ENCODE results near the gene HJURP. TPM values are rescaled to one million over a fixed set of nuclear protein-coding genes. Genes with fewer than 3 reads are reported as not detected.

The HJURP gene
- total RNA-seq, 1 experiment from 2014 or later = 49.7 TPM

GRCh38 chr2:233830111-233830802 is 24.1 kb downstream of the HJURP start:
- peaks cover 3% of the 10 kb centered on the region; the same call in 1 of the 2 replicates for H3K27me3 Mint-ChIP-seq (ENCODE audit: low read depth)
- H2BK12ac ChIP-seq (ENCODE audit: insufficient read length, low read depth, low read length) = no peak overlapping the region
- peak; percentile 18 for DNase-seq
- no peak overlapping the region for H2BK15ac ChIP-seq (ENCODE audit: low read depth, low read length)
- H4K8ac ChIP-seq (replicated peaks; ENCODE audit: insufficient read length, low read depth, low read length) = no peak overlapping the region
- no CpG with 5 or more reads among the region's 6 CpGs for WGBS (ENCODE audit: extremely low coverage, insufficient read length, low lambda C conversion rate)
- peaks cover 7 to 13% (median 10%) of the 10 kb centered on the region in 3 experiments for H3K36me3 Mint-ChIP-seq (ENCODE audit: insufficient read depth in 1 of 3, low read depth in 3 of 3)
- no peak overlapping the region for H3K18ac ChIP-seq (ENCODE audit: insufficient read length, low read depth, low read length)
- H3K56ac ChIP-seq (ENCODE audit: insufficient read length, low read depth, low read length) = no peak overlapping the region
- H3K79me2 ChIP-seq (ENCODE audit: insufficient read depth, low read length) = no peaks in the 10 kb centered on the region
- H3K23ac ChIP-seq (ENCODE audit: insufficient read length, low read depth, low read length) = no peak overlapping the region
- H3K4me3 Mint-ChIP-seq = no peak overlapping the region
- no peaks in the 10 kb centered on the region for H3K27me3 ChIP-seq (ENCODE audit: insufficient read depth, low read length)
- no peak overlapping the region for H4K91ac ChIP-seq (ENCODE audit: insufficient read length, low read depth, low read length)
- no peak overlapping the region for H3K27ac Mint-ChIP-seq
- H3K4me1 ChIP-seq (ENCODE audit: insufficient read depth, low read length) = no peaks in the 10 kb centered on the region
- no peak overlapping the region for H3K9ac ChIP-seq (ENCODE audit: extremely low read depth, insufficient read length, low read length)
- H3K9me3 ChIP-seq (ENCODE audit: control insufficient read depth, low read depth, low read length) = no peaks in the 10 kb centered on the region
- no peak overlapping the region for H3T11ph ChIP-seq (ENCODE audit: low read length)
- no peaks in the 10 kb centered on the region for H3K23me2 ChIP-seq (ENCODE audit: insufficient read length, low read depth, low read length, poor library complexity, severe bottlenecking)
- no peak overlapping the region; the same call in 1 of the 2 replicates for H3K14ac ChIP-seq (ENCODE audit: insufficient read depth, low read length)
- H3K4me1 Mint-ChIP-seq = peaks cover 6 to 9% of the 10 kb centered on the region in 2 experiments
- TF ChIP-seq CTCF (conservative IDR thresholded peaks at IDR 0.05) = no peak
- no peak overlapping the region for H3K4me2 ChIP-seq (ENCODE audit: insufficient read depth, insufficient read length, low read length)
- no peak overlapping the region for H2AFZ ChIP-seq (ENCODE audit: low read length)
- H4K20me1 ChIP-seq (ENCODE audit: control insufficient read depth, insufficient read depth, insufficient read length) = no peaks in the 10 kb centered on the region
- no peak overlapping the region for H2BK20ac ChIP-seq (ENCODE audit: low read depth, low read length, poor library complexity, severe bottlenecking)
- H3K4ac ChIP-seq (ENCODE audit: low read depth, low read length) = no peak overlapping the region
- no peak overlapping the region for H2BK5ac ChIP-seq (ENCODE audit: insufficient read length, low read length)
- H3K9me3 Mint-ChIP-seq = peaks cover 4 to 7% of the 10 kb centered on the region in 2 experiments; a peak in 4 of 5 replicates
- no peaks in the 10 kb centered on the region for H3K79me1 ChIP-seq (ENCODE audit: insufficient read depth, low read depth, low read length, poor library complexity, severe bottlenecking)
- no peak overlapping the region for H2AK5ac ChIP-seq (ENCODE audit: insufficient read length, low read length)
- H4K5ac ChIP-seq (ENCODE audit: insufficient read length, low read depth, low read length) = no peak overlapping the region
- no peak overlapping the region for H2BK120ac ChIP-seq (ENCODE audit: low read depth, low read length, poor library complexity, severe bottlenecking)
- no peak overlapping the region for H3K27ac ChIP-seq (ENCODE audit: insufficient read length, low read depth, low read length)

Data from H9 (cell line).